HG02885 (cell line): ENCODE data around the gene DERL3.

Experiments used
- ATAC-seq: cut with Tn5 transposase; IDR thresholded peaks from one replicate; pipeline ENCODE4 v1.9.1; 2021; ENCODE audit warnings: mild to moderate bottlenecking; ENCODE audit not compliant: unreplicated experiment, poor library complexity

The DERL3 gene

DNA sequence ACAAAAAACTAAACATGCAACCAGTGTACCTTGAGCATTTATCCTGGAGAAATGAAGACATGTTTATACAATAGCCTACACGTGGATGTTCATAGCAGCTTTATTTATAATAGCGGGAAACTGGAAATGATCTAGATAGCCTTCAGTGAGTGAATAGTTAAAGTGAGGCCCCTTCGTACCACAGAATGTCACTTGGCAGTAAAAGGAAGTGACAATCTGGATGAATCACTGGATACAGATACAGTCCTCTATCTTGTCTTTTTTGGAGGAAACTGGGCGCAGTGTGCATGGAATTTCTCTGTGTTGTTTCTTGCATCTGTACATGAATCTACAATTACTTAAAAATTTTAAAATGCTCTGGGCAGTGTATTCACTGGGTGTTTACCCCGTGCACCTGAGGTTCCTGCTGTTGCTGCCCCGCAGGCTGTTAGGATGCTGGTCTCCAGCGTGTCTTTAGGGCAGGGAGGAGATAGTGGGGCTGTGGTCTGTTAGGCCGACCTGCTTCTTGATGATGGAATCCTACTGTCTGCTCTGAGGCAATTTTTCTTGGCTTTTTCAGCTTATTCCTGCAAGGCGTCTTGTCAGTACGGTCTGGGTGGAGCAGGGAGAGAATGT, 23.2 kb downstream of the DERL3 start:
- no peak for ATAC-seq

DNA sequence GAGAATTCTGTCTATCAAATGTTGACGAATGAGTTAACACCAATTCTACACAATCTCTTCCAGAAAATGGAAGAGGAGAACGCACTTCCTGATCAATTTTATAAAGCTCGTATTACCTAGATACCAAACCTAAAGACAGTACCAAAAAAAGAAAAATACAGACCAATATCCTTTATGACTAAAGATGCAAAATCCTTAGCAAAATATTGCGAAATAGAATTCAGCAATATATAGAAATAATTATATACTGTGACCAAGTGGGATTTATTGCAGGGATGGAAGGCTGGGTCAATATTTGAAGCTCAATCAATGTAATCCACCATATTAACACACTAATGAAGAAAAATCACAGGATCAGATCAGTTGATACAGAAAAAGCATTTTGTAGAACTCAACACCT, 26.4 kb downstream of the DERL3 start:
- ATAC-seq: no peak

DNA sequence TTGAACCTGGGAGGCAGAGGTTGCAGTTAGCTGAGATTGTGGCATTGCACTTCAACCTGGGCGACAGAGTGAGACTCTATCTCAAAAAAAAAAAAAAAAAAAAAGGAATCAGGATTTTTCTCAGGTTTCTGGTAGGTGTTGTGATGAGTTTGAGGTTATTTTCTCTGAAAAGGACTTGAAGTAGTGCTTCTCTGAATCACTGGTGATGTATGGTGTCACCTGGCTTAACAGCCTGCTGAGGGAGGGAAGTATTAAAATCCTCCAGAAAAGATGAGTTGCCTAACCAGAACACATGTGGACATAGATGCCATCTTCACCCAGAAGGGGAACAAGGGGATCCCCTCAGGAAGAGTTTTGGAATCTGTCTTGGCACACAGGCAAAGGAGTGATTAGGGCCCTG, 32.0 kb downstream of the DERL3 start:
- no peak for ATAC-seq

DNA sequence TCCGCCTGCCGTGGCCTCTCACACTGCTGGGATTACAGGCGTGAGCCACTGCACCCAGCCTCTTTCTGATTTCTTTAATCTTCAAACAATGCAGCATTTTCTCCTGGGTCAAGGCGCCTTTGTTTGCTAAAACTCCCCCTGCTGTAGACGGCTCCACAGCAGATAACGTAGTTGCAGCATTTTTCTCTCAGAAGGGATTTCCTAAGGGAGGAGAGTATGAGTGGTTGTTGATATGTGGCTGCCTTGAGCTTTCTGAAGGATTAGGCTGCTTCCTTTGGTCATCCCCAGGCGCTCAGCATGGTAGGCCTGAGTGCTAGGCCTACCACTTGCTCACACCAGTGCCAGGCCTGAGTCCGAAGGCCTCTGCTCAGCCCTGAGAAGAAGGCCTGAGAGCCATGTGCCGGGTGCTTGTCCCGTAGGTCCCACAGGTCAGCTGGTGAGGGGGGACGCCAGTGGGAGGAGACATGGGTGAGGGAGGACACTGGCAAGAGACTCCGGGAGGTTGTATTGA, 34.0 kb downstream of the DERL3 start:
- no peak for ATAC-seq

DNA sequence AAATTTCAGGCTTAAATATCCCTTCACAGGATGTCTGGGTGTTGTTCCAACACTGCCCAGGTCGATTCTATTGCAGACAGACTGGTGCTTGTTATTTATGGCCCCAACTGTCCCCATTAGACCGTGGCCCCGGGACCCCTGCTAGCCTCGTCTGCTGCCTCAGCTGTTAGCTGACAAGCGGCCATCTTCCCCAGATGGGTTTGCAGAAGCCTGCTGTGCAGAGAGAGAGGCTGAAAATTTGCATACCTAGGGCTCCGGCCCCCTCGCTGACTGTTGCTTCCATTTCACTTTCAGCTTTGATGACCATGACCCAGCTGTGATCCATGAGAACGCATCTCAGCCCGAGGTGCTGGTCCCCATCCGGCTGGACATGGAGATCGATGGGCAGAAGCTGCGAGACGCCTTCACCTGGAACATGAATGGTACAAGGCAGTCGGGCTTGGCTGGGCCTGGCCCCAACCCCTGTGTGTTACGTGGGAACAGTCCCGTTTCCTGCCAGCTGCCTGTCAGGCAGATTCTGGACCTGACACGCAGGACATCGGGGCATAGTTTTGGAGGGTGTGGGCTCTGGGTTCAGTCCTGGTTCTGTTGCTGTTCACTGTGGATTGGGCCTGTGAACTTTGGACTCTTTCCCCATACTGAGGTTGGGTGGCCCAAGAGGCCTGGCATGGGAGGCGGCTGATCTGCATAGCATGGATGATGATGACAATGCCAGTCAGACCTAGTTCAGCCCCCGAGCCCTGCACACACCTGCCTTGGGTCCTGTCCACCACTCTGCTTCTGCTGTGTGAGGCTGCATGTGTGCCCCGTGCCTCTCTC, 35.6 kb downstream of the DERL3 start:
- ATAC-seq: peak; percentile 48

DNA sequence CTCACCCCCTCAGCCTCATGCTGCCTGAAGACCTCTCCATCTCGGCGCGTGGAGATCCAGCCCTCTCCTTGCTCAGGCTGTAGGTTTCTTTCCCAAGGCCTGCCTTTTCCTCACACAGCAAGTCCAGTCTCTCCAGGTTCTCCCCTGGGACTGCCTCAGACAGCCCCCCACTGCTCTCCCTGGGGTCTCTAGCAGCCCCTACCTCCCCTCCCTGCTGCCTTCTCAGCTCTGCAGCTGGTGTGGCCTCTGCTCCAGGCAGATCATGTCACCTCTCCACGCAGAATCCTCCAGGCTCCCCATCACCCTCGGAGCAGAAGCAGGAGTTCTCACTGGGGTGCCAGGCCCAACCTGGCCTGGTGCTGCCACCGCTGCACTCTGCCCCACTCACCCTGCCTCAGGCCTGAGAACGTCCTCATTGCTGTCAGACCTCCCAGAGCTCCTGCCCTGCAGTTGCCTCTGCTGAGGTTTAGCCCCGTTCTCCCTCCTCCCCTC, 36.9 kb downstream of the DERL3 start:
- ATAC-seq: no peak

DNA sequence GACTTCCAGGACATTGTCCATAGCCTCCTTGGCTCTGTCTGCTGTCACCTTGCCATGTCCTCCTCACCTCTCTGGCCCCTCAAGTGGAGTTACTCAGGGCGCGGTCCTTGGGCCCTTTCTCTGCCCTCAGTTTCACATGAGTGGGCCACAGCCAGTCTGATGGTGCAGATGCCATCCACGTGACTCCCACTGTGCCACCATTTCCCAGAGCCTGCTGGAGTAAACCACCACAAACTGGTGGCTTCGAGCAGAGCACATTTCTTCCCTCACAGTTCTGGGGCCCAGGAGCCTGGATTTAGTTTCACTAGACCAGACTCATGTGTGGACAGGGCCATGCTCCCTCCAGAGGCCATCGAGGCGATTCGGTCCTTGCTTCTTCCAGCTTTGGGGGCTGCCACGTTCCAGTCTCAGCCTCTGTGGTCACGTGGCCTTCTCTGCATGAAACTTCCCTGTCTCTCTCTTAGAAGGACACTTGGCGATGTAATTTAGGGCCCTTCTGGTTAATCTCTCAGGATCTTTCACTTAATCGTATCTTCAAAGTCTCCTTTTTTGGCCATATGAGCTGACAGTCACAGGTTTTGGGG, 37.5 kb downstream of the DERL3 start:
- ATAC-seq: no peak

DNA sequence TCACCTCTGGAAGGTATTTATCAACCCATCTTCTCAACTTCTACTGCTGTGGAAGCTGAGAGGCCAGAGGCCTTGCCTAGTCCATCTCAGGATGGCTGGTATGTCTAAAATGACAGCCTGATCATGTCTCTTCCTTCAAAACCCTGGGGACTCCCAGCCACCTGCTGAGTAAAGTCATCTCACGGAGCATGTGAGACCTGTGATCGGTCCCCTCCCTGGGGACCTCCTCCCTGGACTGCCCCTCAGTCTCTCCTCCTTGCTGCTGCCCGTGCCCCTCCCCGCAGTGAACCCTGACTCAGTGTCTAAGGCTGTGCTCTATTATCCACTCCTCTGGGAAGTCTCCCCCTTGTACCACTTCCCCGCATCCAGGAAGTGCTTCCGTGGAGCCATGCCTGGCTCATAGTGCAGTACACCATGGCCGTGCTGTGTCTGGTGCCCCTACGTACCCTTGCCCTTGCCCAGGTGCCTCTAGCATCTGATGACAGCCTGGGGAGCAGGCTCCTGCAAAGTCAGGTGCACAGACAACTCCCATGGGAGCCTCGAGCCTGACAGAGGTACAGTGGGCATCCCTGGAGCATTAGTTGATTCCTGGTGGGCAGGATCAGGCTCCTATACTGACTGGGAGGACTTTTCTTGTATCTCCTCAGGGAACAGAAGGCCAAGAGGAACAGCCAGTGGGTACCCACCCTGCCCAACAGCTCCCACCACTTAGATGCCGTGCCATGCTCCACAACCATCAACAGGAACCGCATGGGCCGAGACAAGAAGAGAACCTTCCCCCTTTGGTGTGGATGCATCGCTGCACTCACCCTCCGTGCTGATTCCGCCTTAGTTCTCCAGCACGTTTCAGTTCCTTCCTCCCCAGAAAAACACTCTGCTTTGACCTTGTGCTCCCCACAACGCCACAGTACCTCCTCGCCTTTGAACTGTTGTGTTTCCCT, 38.2 kb downstream of the DERL3 start:
- ATAC-seq: peak; percentile 52

DNA sequence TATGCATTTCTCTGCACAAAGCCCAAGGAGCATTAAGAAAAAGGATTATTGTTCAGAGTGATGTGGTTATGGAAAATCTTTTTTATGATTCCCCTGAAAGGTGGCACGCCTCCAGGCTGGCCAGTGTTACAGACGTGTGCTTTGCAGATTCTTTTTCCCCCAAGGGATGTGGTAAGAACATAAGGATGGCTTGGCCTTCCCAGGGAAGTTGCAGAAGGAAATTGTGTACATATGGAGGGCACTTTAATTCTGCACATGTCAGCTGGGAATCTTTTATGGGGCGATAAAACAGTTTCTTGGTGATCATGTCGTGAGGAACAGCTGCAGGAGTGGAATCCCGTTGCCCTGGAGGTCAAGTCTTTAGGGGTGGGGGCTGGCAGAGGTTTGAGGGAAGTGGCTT, 42.3 kb downstream of the DERL3 start:
- ATAC-seq: no peak

DNA sequence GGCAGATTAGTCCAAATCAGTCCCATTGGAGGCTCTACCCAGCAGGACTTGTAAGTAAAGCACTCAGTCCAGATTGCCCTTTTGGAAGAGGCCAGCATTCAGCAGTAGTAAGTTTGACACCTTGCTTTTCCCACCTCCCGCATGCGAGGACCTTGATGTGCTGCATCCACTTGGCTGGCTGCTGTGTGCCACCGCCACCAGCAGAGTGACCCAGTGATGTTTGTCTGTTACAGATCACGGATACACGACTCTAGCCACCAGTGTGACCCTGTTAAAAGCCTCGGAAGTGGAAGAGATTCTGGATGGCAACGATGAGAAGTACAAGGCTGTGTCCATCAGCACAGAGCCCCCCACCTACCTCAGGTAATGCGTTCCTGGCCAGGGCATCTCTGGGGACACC, 45.5 kb downstream of the DERL3 start:
- no peak for ATAC-seq

DNA sequence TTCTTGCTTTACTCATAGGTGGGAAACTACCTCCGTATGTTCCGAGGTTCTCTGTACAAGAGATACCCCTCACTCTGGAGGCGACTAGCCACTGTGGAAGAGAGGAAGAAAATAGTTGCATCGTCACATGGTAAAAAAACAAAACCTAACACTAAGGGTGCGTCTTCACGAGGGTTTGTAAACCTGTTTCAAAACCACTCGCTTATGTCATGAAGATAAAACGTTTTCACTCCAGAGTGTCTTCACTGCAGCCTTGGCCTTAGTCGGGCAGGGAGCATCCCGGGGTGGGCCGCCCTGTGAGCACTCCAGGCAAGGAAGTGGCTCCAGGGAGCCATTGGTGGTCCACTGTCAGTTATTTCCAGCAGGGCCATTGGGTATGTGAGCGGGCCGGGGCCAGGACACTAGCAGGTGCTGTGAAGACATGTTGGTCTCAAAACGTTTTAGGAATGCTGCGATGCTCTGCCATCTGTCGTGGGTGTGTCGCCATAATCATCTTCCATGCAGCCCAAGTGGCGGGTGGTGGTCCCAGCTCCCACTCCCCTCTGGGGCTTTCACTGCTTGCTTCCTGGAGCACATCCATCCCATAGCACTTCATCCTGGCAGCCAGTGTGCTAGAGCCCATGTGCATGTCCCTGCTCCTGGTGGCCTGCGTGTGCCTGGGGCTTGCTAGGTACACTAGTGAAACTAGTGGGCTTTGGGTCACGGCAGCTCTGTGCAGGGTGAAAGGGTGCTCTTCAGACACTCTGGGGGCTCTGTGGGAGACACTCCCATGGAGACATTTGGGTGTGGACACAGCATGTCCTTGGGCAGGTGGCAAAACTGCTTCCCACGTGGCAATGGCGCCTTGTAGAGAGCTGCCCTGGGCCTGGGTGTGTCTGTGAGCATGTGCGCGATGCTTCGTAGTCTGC, 46.8 kb downstream of the DERL3 start:
- ATAC-seq: no peak

DNA sequence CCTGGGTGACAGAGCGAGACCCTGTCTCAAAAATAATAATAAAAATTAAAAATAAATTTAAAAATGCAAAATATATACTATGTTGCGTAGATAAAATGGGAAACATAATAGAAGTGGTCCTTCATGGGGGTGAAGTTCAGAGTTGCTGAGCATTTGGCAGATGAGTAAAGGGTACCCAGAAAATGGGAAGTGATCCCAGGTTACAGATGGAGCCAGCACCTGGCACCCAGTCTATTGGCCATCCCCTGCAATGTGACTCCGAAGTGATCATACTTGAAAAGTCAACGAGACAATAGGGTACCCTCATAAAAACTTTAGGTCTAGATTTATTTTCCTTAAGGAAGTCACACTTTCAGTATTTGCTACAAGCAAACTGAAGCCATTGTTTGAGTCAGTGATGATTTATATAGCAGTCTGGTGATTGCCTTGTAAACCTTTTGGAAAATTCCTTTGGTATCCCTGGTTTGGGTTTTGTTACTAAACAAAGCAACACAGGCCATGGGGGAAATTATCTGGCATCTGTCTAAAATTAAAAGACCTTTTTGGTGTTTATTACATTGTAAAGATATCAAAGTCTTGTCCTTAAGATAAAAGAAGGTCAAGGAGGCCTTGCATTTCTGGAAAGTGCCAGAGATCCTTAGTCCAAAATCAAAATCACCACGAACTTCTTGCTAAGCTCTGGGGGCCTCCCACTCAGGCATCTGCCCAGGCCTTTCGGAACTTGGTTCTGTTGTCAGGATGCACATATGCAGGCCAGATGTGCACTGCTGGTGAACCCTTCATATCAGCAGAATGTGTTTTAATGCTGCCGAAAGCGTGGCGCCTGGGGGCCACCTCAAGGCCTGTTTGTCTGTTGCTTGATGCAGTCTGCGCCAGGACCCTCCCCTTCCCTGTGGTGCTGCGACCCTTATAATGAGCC, 47.7 kb downstream of the DERL3 start:
- ATAC-seq: no peak

DNA sequence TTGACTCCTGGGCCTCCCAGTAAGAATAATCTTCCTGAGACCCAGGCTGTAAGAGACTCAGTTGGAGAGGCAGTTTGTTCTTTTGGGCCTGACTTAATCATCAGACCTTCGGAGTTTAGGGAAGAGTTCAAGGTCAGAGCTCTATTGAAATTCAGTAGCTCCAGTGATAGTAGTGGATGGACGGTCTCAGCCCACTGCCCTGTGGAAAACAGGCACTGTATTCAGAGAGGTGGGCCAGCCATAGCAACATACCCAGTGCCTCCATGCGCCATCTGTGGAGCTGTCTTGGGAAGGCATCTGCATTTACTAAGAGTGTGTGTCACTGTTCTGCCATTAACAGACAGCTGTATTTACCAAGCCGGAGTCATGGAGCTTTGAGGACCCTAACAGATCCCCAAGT, 49.2 kb downstream of the DERL3 start:
- no peak for ATAC-seq

DNA sequence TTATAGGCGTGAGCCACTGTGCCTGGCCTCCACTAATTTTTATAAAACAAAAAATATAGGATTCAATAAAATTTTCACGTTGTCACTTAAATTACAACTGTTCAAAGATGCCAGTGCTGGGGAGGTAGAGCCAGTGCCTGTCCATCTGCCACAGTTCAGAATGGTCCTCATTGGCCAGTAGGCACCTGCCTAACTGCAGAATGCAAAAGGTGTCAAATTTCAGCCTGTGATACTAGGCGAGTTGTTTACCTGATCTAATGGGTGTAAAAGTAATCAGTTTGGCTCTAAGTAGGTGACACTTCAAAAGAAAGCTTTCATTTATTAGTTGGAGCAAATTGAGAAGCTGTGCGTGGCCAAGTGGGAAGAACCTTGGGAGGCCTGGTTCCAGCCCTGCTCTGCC, 49.7 kb downstream of the DERL3 start:
- no peak for ATAC-seq

DNA sequence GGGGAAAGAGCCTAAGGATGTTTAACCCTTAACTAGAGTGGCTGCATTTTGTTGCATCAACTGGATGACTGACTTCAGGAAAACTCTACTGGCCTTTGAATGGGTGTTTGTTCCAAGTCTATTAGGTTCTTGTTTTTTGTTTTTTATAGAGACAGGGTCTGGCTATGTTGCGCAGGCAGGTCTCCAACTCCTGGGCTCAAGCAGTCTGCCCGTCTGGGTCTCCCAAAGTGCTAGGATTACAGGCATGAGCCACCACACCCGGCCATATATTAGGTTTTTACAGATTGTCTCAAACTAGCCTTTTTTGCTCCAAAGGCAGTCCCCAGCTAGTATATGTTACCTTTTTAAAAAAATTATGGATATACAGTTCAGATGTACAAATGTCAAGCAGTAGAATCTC, 50.9 kb downstream of the DERL3 start:
- no peak for ATAC-seq

DNA sequence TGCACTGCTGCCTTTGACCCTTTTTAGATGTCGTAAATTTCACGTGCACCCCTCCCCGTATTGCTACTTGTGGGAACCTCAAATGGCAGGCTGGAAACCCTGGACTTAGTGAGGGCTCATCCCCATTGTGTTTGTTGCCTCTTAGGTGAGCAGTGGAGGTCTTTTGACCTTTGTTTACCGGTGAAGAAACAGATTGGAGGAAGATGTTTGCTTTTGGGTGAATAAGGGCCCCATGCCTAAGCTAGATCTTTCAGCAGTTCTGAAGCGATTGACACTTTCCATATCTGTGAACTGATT, 51.3 kb downstream of the DERL3 start:
- ATAC-seq: no peak

DNA sequence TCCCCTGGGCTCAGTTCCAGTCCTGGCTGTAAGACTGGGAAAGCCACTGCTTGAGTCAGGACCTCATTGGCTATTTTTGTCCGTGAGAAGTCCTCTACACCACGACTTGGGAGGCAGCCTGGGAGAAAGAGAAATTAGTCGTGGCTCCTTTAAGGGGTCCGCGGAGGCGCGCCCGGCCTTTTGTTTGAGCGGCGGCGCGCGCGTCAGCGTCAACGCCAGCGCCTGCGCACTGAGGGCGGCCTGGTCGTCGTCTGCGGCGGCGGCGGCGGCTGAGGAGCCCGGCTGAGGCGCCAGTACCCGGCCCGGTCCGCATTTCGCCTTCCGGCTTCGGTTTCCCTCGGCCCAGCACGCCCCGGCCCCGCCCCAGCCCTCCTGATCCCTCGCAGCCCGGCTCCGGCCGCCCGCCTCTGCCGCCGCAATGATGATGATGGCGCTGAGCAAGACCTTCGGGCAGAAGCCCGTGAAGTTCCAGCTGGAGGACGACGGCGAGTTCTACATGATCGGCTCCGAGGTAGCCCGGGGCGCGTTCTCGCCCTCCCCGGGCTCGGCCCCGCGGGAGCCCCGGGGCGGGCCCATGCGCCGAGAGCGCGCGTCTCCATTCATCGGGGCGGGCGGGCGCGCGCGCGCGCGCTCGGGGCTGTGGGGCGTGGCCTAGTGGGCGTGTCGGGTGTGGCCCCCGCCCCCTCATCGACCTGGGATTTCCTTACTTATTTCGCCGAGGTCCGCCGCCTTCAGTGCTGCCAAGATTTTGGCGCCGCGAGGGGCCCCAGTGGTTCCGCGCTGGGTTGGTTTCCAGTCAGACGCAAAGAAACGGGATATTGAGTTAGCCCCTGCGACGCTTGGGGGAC, 51.8 kb downstream of the DERL3 start, which contains the start of gene SMARCB1:
SMARCB1 (plus strand) TSS at position 215 of the 848 bp plus-strand sequence; CDS start at position 419, 204 bp downstream.
- peak; percentile 81 for ATAC-seq
